ENCODE data around the gene MAP3K20.

- TF ChIP-seq CTCF (IDR thresholded peaks at IDR 0.05; ENCODE audit: extremely low read depth in 1 of 2, insufficient read depth in 1 of 2, low read depth in 1 of 2, low read length in 2 of 2) (no peak), POLR2A (IDR thresholded peaks at IDR 0.05; ENCODE audit: low read depth, low read length) (no peak), POLR2AphosphoS5 (IDR thresholded peaks at IDR 0.05; ENCODE audit: insufficient read depth, low read depth, low read length) (no peak)
These were observed 23.6 kb downstream of the MAP3K20 start for GRCh38 chr2:173099271-173099670.
